Measurements from ENCODE around the gene WDFY4. TPM values are rescaled to one million over a fixed set of nuclear protein-coding genes. Genes with fewer than 3 reads are reported as not detected.
A peak's percentile ranks its signal among the peaks of the same experiment; 100 is the strongest.

WDFY4 gene
- total and polyA plus RNA-seq, 2 of the 4 experiments (the other 2 are of a cell fraction): not detected

DNA sequence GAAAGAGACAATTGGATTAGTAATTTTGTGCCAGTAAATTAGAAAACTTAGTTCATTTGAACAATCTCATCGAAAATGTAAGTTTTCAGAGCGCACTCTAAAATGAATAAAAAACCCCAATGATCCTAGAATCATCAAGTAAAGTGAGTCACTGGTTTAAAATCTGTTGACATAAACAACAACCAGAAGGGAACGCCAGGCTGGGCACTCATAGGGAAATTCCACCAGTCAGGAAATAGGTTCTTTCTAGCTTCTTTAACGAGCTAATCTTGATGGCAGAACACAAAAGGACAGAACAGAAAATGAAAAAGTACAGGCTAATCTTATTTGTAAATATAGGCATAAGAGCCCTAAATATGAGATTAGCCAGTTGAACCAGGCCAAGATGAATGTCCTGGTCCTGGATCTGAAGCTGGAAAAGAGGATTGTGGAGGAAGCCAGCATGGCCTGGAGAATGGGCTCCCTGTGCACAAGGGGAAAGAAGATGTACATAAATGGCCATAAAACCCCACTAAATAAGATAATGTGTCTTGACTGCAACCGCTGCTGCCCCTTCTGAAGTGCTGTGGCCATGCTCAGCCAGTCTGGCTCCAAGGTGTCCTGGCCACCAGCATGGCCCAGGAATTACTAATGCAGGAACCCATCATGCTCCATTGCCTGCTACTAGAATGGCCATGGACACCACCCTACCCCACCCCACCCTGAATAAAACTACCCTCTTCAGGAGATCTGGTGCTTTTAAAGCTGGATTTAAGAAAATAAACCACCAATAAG is 114.0 kb downstream of the WDFY4 start:
- Histone ChIP-seq H3K4me3 (ENCODE audit: insufficient read depth, low read depth, low read length) (no peak overlapping the region), H2BK20ac (ENCODE audit: low read depth, low read length) (no peak overlapping the region), H3K27me3 (ENCODE audit: control insufficient read depth, insufficient read depth, low read length) (peaks cover 5% of the 10 kb centered on the region), H3K9me3 (ENCODE audit: control insufficient read depth, insufficient read depth, low read length) (no peaks in the 10 kb centered on the region), H3K36me3 (ENCODE audit: control insufficient read depth, insufficient read depth, low read length) (no peaks in the 10 kb centered on the region), H3K14ac (replicated peaks; ENCODE audit: low read depth, low read length) (no peak overlapping the region), H2BK5ac (ENCODE audit: low read depth, low read length, poor library complexity, severe bottlenecking) (no peak overlapping the region), H3K4ac (ENCODE audit: low read depth, low read length) (no peak overlapping the region), H2BK15ac (ENCODE audit: low read depth, low read length) (no peak overlapping the region), H2AFZ (replicated peaks; ENCODE audit: low read length, poor library complexity) (no peak overlapping the region), H3K9me1 (ENCODE audit: insufficient read depth, low read length) (no peaks in the 10 kb centered on the region), H3K4me2 (ENCODE audit: low read depth, low read length) (no peak overlapping the region), H4K8ac (ENCODE audit: low read depth in 2 of 2, low read length in 2 of 2) (no peak overlapping the region), H2AK9ac (replicated peaks; ENCODE audit: low read depth, low read length, poor library complexity) (no peak overlapping the region), H3K23ac (ENCODE audit: low read depth, low read length) (no peak overlapping the region), H4K91ac (ENCODE audit: insufficient read depth, low read depth, low read length) (no peak overlapping the region), H3K27ac (ENCODE audit: insufficient read depth, low read length) (no peak overlapping the region), H3K56ac (ENCODE audit: extremely low read depth, insufficient read depth, low read length) (no peak overlapping the region), H4K5ac (ENCODE audit: low read depth, low read length) (no peak overlapping the region), H2AK5ac (ENCODE audit: low read depth, low read length) (no peak overlapping the region), H4K20me1 (ENCODE audit: insufficient read depth, low read length) (no peaks in the 10 kb centered on the region), H3K9ac (ENCODE audit: low read depth, low read length) (no peak overlapping the region), H3K18ac (ENCODE audit: low read depth, low read length) (no peak overlapping the region), H2BK120ac (ENCODE audit: low read depth, low read length) (no peak overlapping the region), H3K79me1 (ENCODE audit: low read depth in 1 of 2, low read length in 2 of 2) (no peaks in the 10 kb centered on the region), H3K4me1 (ENCODE audit: control insufficient read depth, insufficient read depth, low read length) (no peaks in the 10 kb centered on the region)
- in situ Hi-C loops (cut with MboI; ENCODE audit: low sequenced_read_pairs) (no loop called here), intact Hi-C loops (cut with micrococcal nuclease) (no loop called here), dilution Hi-C loops (cut with HindIII; ENCODE audit: low sequenced_read_pairs, unreplicated experiment) (no loop called here)
- POLR2A ChIA-PET (ENCODE audit: unreplicated experiment): interaction anchor here (1.1 kb wide), 1 partner anchor 15 kb away, joined by 5 read pairs; no protein-coding TSS in a partner anchor
- no TSS peak for BruUV-seq (replicated peaks)
- TF ChIP-seq BHLHE40 (IDR thresholded peaks at IDR 0.05; ENCODE audit: low read depth, low read length) (no peak), FOS (IDR thresholded peaks at IDR 0.05; ENCODE audit: low read depth, low read length) (no peak), SMC3 (IDR thresholded peaks at IDR 0.05; ENCODE audit: low read depth, low read length) (no peak), MXI1 (IDR thresholded peaks at IDR 0.05; ENCODE audit: borderline replicate concordance, low read depth, low read length) (no peak), NFE2L2 (IDR thresholded peaks at IDR 0.05; ENCODE audit: low read depth, low read length) (no peak), MAZ (IDR thresholded peaks at IDR 0.05; ENCODE audit: borderline replicate concordance, low read depth, low read length) (no peak), CHD1 (IDR thresholded peaks at IDR 0.05; ENCODE audit: low read depth, low read length) (no peak), RAD21 (IDR thresholded peaks at IDR 0.05; ENCODE audit: low read length) (no peak), RCOR1 (IDR thresholded peaks at IDR 0.05; ENCODE audit: insufficient replicate concordance, low read length) (no peak)
- TF ChIP-seq, protein P1, sequence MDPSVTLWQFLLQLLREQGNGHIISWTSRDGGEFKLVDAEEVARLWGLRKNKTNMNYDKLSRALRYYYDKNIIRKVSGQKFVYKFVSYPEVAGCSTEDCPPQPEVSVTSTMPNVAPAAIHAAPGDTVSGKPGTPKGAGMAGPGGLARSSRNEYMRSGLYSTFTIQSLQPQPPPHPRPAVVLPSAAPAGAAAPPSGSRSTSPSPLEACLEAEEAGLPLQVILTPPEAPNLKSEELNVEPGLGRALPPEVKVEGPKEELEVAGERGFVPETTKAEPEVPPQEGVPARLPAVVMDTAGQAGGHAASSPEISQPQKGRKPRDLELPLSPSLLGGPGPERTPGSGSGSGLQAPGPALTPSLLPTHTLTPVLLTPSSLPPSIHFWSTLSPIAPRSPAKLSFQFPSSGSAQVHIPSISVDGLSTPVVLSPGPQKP (IDR thresholded peaks at IDR 0.05; ENCODE audit: borderline replicate concordance, low read depth, low read length): no peak
- TF ChIP-seq, protein P2, sequence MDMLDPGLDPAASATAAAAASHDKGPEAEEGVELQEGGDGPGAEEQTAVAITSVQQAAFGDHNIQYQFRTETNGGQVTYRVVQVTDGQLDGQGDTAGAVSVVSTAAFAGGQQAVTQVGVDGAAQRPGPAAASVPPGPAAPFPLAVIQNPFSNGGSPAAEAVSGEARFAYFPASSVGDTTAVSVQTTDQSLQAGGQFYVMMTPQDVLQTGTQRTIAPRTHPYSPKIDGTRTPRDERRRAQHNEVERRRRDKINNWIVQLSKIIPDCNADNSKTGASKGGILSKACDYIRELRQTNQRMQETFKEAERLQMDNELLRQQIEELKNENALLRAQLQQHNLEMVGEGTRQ (IDR thresholded peaks at IDR 0.05; ENCODE audit: low read depth, low read length): no peak
- TF ChIP-seq, protein P3, sequence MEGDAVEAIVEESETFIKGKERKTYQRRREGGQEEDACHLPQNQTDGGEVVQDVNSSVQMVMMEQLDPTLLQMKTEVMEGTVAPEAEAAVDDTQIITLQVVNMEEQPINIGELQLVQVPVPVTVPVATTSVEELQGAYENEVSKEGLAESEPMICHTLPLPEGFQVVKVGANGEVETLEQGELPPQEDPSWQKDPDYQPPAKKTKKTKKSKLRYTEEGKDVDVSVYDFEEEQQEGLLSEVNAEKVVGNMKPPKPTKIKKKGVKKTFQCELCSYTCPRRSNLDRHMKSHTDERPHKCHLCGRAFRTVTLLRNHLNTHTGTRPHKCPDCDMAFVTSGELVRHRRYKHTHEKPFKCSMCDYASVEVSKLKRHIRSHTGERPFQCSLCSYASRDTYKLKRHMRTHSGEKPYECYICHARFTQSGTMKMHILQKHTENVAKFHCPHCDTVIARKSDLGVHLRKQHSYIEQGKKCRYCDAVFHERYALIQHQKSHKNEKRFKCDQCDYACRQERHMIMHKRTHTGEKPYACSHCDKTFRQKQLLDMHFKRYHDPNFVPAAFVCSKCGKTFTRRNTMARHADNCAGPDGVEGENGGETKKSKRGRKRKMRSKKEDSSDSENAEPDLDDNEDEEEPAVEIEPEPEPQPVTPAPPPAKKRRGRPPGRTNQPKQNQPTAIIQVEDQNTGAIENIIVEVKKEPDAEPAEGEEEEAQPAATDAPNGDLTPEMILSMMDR (conservative IDR thresholded peaks at IDR 0.05; ENCODE audit: low read depth, low read length): no peak
- DNase-seq (peak; percentile 22), ATAC-seq (ENCODE audit: low read depth) (peak; percentile 51)
- no CpG with 5 or more reads among the region's 5 CpGs for WGBS, 2 experiments (ENCODE audit: extremely low coverage in 2 of 2, insufficient read length in 1 of 2)
- CTCF ChIA-PET: no interaction called here

Measured in IMR-90 (cell line).